ENCODE measurements around the gene OR8J1. TPM values are rescaled to one million over a fixed set of nuclear protein-coding genes. Genes with fewer than 3 reads are reported as not detected.

The OR8J1 gene
- total and polyA plus RNA-seq, 2 of the 8 experiments (the other 6 are each of a cell fraction or from before 2014, with no cell fraction given) = not detected

DNA sequence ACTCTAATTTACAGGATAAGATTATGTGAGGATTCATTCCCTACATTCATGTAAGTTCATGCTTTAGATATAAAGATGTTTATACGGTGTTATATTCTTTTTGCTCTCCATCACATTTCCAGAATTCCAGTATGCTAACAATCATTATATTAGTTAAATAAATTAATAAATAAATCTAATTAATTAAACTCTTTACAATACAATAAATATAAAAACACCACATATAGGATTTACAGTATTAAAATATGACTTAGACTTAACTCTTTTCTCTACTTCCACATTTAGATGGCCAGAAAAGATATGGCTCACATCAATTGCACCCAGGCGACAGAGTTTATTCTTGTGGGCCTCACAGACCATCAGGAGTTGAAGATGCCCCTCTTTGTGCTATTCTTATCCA is 21.2 kb downstream of the OR8J1 start, which contains the start of gene OR8U1 (continued):
- TF ChIP-seq TCF12 (IDR thresholded peaks at IDR 0.05; ENCODE audit: low read depth, low read length) = no peak
- TF ChIP-seq JUND (IDR thresholded peaks at IDR 0.05; ENCODE audit: low read length) = no peak
- no peak for TF ChIP-seq CTBP2 (IDR thresholded peaks at IDR 0.05; ENCODE audit: borderline replicate concordance, insufficient read depth, insufficient read length, low read length)
- no peak for TF ChIP-seq BCL11A (IDR thresholded peaks at IDR 0.05; ENCODE audit: low read depth in 2 of 2, low read length in 2 of 2)
- TF ChIP-seq PHF8 (conservative IDR thresholded peaks at IDR 0.05; ENCODE audit: low read depth, low read length) = no peak

All from H1 (cell line).